Stimulated activated CD8-positive, alpha-beta memory T cell treated with anti-CD3 and anti-CD28 coated beads, Interleukin-2, amount 100 ng/mL, for 48 hours (primary cell): ENCODE results near the gene POLE2.
"Not testable (repeated sequence)": the region's sequence is repeated elsewhere in the genome, so short reads cannot be mapped to it uniquely, and the experiment has no call there.

Source experiments
- DNase-seq, 2 donors: peaks; one replicate each; pipeline ENCODE4 v3.0.0-alpha.2; 2020; ENCODE audit warnings: low read depth in 2 of 2

POLE2 gene

GRCh38 chr14:49687942-49688700 is at the start of gene POLE2:
Gene POLE2 (minus strand): TSS chr14:49688214. CDS start chr14:49688203, 11 bp downstream.
- DNase-seq = peak; percentile 76 to 78

- DNase-seq = not testable (repeated sequence)
These were observed 47.7 kb upstream of the POLE2 start for GRCh38 chr14:49735669-49736068.

- no peak for DNase-seq
These were observed 45.8 kb upstream of the POLE2 start for GRCh38 chr14:49733836-49734235.

GRCh38 chr14:49732896-49733295 is 44.9 kb upstream of the POLE2 start:
- no peak for DNase-seq

- no peak for DNase-seq
These were observed 39.2 kb upstream of the POLE2 start for GRCh38 chr14:49727171-49727570.

- not testable (repeated sequence) for DNase-seq
These were observed 33.9 kb upstream of the POLE2 start for GRCh38 chr14:49721733-49722435.

- no peak for DNase-seq
These were observed 32.7 kb upstream of the POLE2 start for GRCh38 chr14:49720744-49721143.

- DNase-seq = not testable (repeated sequence)
These were observed 23.0 kb upstream of the POLE2 start for GRCh38 chr14:49710993-49711392.

GRCh38 chr14:49704471-49704870 is 16.5 kb upstream of the POLE2 start:
- DNase-seq = not testable (repeated sequence)

- DNase-seq = no peak
These were observed 16.0 kb upstream of the POLE2 start for GRCh38 chr14:49703965-49704364.

GRCh38 chr14:49702725-49703124 is 14.7 kb upstream of the POLE2 start:
- no peak for DNase-seq

- not testable (repeated sequence) for DNase-seq
These were observed 5.7 kb upstream of the POLE2 start for GRCh38 chr14:49693735-49694124.

GRCh38 chr14:49692811-49693734 is 5.1 kb upstream of the POLE2 start, which contains the start of gene KLHDC1:
Gene KLHDC1 (plus strand): TSS chr14:49693120. CDS start chr14:49693195, 75 bp downstream.
- peak; percentile 50 to 57 for DNase-seq

- DNase-seq = no peak
These were observed 4.3 kb upstream of the POLE2 start for GRCh38 chr14:49692193-49692757.

GRCh38 chr14:49691031-49691430 is 3.0 kb upstream of the POLE2 start:
- no peak for DNase-seq

GRCh38 chr14:49688701-49689030 is 652 bp upstream of the POLE2 start:
- no peak for DNase-seq

GRCh38 chr14:49686425-49686824 is 1.6 kb downstream of the POLE2 start:
- no peak for DNase-seq

GRCh38 chr14:49679271-49679670 is 8.7 kb downstream of the POLE2 start:
- no peak for DNase-seq

GRCh38 chr14:49677643-49678042 is 10.4 kb downstream of the POLE2 start:
- no peak for DNase-seq

GRCh38 chr14:49673586-49673985 is 14.4 kb downstream of the POLE2 start:
- DNase-seq = no peak

- DNase-seq = no peak
These were observed 17.5 kb downstream of the POLE2 start for GRCh38 chr14:49670475-49670874.
